HepG2 (cell line): Measurements from ENCODE around the gene SNRNP25.

Experiments
- CENPT ChIP-seq: sonication (generic); formaldehyde crosslinking; IDR thresholded peaks from 2 replicates; pipeline ENCODE4 v1.8.0; 2022; ENCODE audit warnings: low read depth, mild to moderate bottlenecking, moderate library complexity, missing genetic modification reagents
- CTCF ChIP-seq: sonication (generic); formaldehyde crosslinking; IDR thresholded peaks from 2 replicates; pipeline ENCODE4 v1.5.0; 2020; ENCODE audit warnings: mild to moderate bottlenecking, missing genetic modification reagents, moderate library complexity
- KDM1A ChIP-seq: IDR thresholded peaks from 2 replicates; pipeline ENCODE4 v1.6.1; 2016; ENCODE audit warnings: missing compliant biosample characterization
- NBN ChIP-seq: fragments of 450-650 bp; conservative IDR thresholded peaks from 2 replicates; pipeline ENCODE4 v1.6.1; 2017
- SIX4 ChIP-seq: sonication (generic); formaldehyde crosslinking; IDR thresholded peaks from 2 replicates; pipeline ENCODE4 v1.4.0; 2020; ENCODE audit warnings: missing genetic modification reagents
- SMYD3 ChIP-seq: sonication (generic); formaldehyde crosslinking; IDR thresholded peaks from 2 replicates; pipeline ENCODE4 v1.8.1; 2023; ENCODE audit warnings: mild to moderate bottlenecking, missing genetic modification reagents
- SP1 ChIP-seq, 2 experiments: fragments of 450-650 bp in 1 of 2; sonication (generic) in 1 of 2; formaldehyde crosslinking in 1 of 2; IDR thresholded peaks; 2 replicates each; pipeline versions ENCODE4 v1.4.0 to v1.6.1; 2016 to 2020; ENCODE audit warnings: missing genetic modification reagents in 1 of 2
- TFAP4 ChIP-seq: sonication (generic); IDR thresholded peaks from 2 replicates; pipeline ENCODE4 v1.6.1; 2016; ENCODE audit warnings: low read depth, borderline replicate concordance
- ZNF274 ChIP-seq: sonication (generic); formaldehyde crosslinking; IDR thresholded peaks from 2 replicates; pipeline ENCODE4 v1.5.1; 2020; ENCODE audit warnings: mild to moderate bottlenecking, missing genetic modification reagents
- ZNF407 ChIP-seq: sonication (generic); formaldehyde crosslinking; IDR thresholded peaks from one replicate; pipeline ENCODE4 v1.5.1; 2020; ENCODE audit warnings: mild to moderate bottlenecking, missing genetic modification reagents; ENCODE audit errors: not compliant biosample characterization
- ZNF740 ChIP-seq: sonication (generic); formaldehyde crosslinking; IDR thresholded peaks from 2 replicates; pipeline ENCODE4 v1.4.0; 2020; ENCODE audit warnings: missing genetic modification reagents

GRCh38 chr16:56231-56927 is 2.8 kb downstream of the SNRNP25 start:
- TF ChIP-seq TFAP4 (no peak), ZNF407 (no peak), SP1 (IDR thresholded peaks at IDR 0.05) (no peak), SP1 (CRISPR knock-in tag; IDR thresholded peaks at IDR 0.05) (no peak), CENPT (CRISPR knock-in tag) (no peak), CTCF (CRISPR knock-in tag) (no peak), ZNF274 (CRISPR knock-in tag) (no peak), NBN (no peak), SMYD3 (CRISPR knock-in tag) (no peak), SIX4 (no peak), ZNF740 (CRISPR knock-in tag) (no peak), KDM1A (CRISPR knock-in tag) (no peak)
